Activated CD8-positive, alpha-beta memory T cell treated with anti-CD3 and anti-CD28 coated beads, Interleukin-2, amount 50 U/mL, for 4 hours (primary cell): ENCODE measurements around the gene SPTBN4.

Source experiments
- DNase-seq: peaks from one replicate; pipeline ENCODE4 v3.0.0-alpha.2; 2020

The SPTBN4 gene

GRCh38 chr19:40567750-40568494, 101.1 kb downstream of the SPTBN4 start:
- DNase-seq, result no peak

GRCh38 chr19:40570313-40571004, 103.7 kb downstream of the SPTBN4 start:
- peak; percentile 90 for DNase-seq

- no peak for DNase-seq
These were observed 104.2 kb downstream of the SPTBN4 start for GRCh38 chr19:40571005-40571318.

- DNase-seq, result no peak
These were observed 105.2 kb downstream of the SPTBN4 start for GRCh38 chr19:40571831-40572495.

GRCh38 chr19:40575326-40575725, 108.5 kb downstream of the SPTBN4 start:
- no peak for DNase-seq

GRCh38 chr19:40576151-40576584, 109.4 kb downstream of the SPTBN4 start:
- DNase-seq, result no peak

GRCh38 chr19:40576585-40577451, 110.0 kb downstream of the SPTBN4 start, which contains the start of gene SHKBP1:
TSS of gene SHKBP1 (plus strand) at chr19:40576873. CDS start at chr19:40576900, 27 bp downstream.
- peak; percentile 93 for DNase-seq

GRCh38 chr19:40578442-40578908, 111.7 kb downstream of the SPTBN4 start:
- no peak for DNase-seq

- no peak for DNase-seq
These were observed 113.8 kb downstream of the SPTBN4 start for GRCh38 chr19:40580619-40581018.

- no peak for DNase-seq
These were observed 114.7 kb downstream of the SPTBN4 start for GRCh38 chr19:40581531-40581930.

GRCh38 chr19:40582467-40582866, 115.7 kb downstream of the SPTBN4 start:
- DNase-seq, result no peak

GRCh38 chr19:40583283-40583682, 116.5 kb downstream of the SPTBN4 start:
- DNase-seq, result no peak

GRCh38 chr19:40584007-40584406, 117.2 kb downstream of the SPTBN4 start:
- no peak for DNase-seq

- DNase-seq, result no peak
These were observed 118.6 kb downstream of the SPTBN4 start for GRCh38 chr19:40585241-40585981.

- DNase-seq, result no peak
These were observed 119.2 kb downstream of the SPTBN4 start for GRCh38 chr19:40585982-40586422.

GRCh38 chr19:40586611-40587010, 119.8 kb downstream of the SPTBN4 start:
- DNase-seq, result no peak

GRCh38 chr19:40588110-40588854, 121.5 kb downstream of the SPTBN4 start:
- no peak for DNase-seq

GRCh38 chr19:40588926-40589569, 122.2 kb downstream of the SPTBN4 start:
- no peak for DNase-seq

GRCh38 chr19:40589591-40590429, 123.0 kb downstream of the SPTBN4 start:
- no peak for DNase-seq
